Right lobe of liver (tissue), 6 donors: Measurements from ENCODE around the gene TUBGCP2. TPM values are rescaled to one million over a fixed set of nuclear protein-coding genes. Genes with fewer than 3 reads are reported as not detected.

Source experiments
- ATAC-seq, 4 donors: fragments of 200-7000 bp; cut with Tn5 transposase; one replicate each; pipeline ENCODE4 v1.9.1; 2020; ENCODE audit warnings: mild to moderate bottlenecking in 4 of 4, moderate library complexity in 4 of 4
- DNase-seq, 3 donors: peaks; one replicate each; pipeline ENCODE4 v3.0.0-alpha.2; 2020
- H3K27ac ChIP-seq, 3 donors: fragments of 200-600 bp; one replicate each; pipeline ENCODE4 v1.8.0; 2022
- H3K27me3 ChIP-seq, 2 donors: fragments of 200-600 bp; one replicate each; pipeline ENCODE4 v1.8.0; 2022
- H3K36me3 ChIP-seq, 4 donors: fragments of 200-600 bp; sonication (generic) in 1 of 4; one replicate each; pipeline versions ENCODE4 v1.5.1 to v1.8.0; 2017 to 2022; ENCODE audit warnings: control low read depth in 1 of 4
- H3K4me1 ChIP-seq, 4 donors: fragments of 200-600 bp; sonication (generic) in 1 of 4; one replicate each; pipeline versions ENCODE4 v1.5.1 to v1.8.0; 2017 to 2022; ENCODE audit warnings: control low read depth in 1 of 4
- H3K4me3 ChIP-seq, 3 donors: fragments of 200-600 bp; one replicate each; pipeline ENCODE4 v1.8.0; 2022
- H3K9me3 ChIP-seq, 4 donors: fragments of 200-600 bp; sonication (generic) in 1 of 4; one replicate each; pipeline versions ENCODE4 v1.5.1 to v1.8.0; 2017 to 2022; ENCODE audit warnings: control low read depth in 1 of 4
- POLR2A ChIP-seq: fragments of 450-650 bp; IDR thresholded peaks from one replicate; pipeline ENCODE4 v1.6.1; 2017; ENCODE audit warnings: antibody characterized with exemption, mild to moderate bottlenecking
- WGBS: methylation state at CpG from one replicate; pipeline ENCODE4 v1.1.6; 2018; ENCODE audit warnings: low coverage, low lambda C conversion rate; ENCODE audit not compliant: insufficient coverage; ENCODE audit errors: missing lambda C conversion rate; 5-methylcytosine and 5-hydroxymethylcytosine counted together
- intact Hi-C, 2 donors: fragments of 100-400 bp; cut with DNase I; formaldehyde crosslinking; loops; one replicate each; pipeline versions ENCODE4 v1.11.2 to v1.14.1; 2022
- total RNA-seq, 6 experiments: library from RNA; depleted of rRNA in 2 of 6; stranded (reverse); fragments of >200 nt in 2 of 6; fragmentation: NEBNext Ultra II Directional in 3 of 6; extraction: Animal tissue kit (Norgen Biotek cat#: 25700) in 3 of 6; gene quantifications; one replicate each; pipeline versions ENCODE4 v1.1.0 to v1.2.4, GENCODE V29; 2016 to 2023
- TF ChIP-seq, protein P1 (sequence below), 4 donors: fragments of 200-600 bp in 3 of 4; fragments of 450-650 bp in 1 of 4; IDR thresholded peaks; one replicate each; pipeline versions ENCODE4 v1.5.1 to v1.8.0; 2016 to 2022; ENCODE audit warnings: antibody characterized with exemption in 4 of 4, mild to moderate bottlenecking in 2 of 4
- donor health status: DM: no; HTN: yes; CAD: no.
- donor health status: DM: no; HTN: no; CAD: no.
- donor health status: DM: no; HTN: no; CAD: no.
- donor health status: DM: no; HTN: yes; CAD: no.
- donor health status: DM: no; HTN: yes; CAD: no.

The TUBGCP2 gene
- total RNA-seq, 6 experiments from 2014 or later = 19.6 to 30.0 (median 25.6) TPM

DNA sequence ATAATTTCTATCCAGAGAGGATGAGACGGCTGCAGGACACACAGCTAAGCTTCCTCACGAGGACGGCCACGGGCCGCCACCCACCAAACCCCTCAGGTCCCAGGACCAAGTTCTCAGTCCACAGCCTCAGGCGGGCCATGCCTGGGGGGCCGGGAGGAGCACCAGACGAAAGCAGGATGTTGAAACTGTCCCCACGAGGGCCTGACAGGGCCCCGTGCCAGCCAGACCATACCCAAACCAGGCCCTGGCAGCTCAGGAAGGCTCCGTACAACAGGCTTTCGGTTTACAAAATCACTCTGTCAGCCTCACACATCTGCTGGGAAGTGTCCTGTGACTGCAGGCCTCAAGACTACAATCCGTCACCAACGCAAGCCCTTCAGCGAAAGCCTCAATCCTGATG, 14.5 kb downstream of the TUBGCP2 start:
- WGBS = 63% methylated on average over 7 of the region's 15 CpGs
- Histone ChIP-seq H3K36me3 (peaks cover 6 to 84% (median 46%) of the 10 kb centered on the region in 4 donors), H3K27ac (no peak overlapping the region), H3K27me3 (no peaks in the 10 kb centered on the region), H3K9me3 (no peaks in the 10 kb centered on the region), H3K4me3 (no peak overlapping the region), H3K4me1 (no peaks in the 10 kb centered on the region)
- intact Hi-C loops = no loop called here
- DNase-seq (no peak), ATAC-seq (peak in 1 of 4 donors; percentile 56)
- peak; percentile 18 for TF ChIP-seq POLR2A
- TF ChIP-seq, protein P1, sequence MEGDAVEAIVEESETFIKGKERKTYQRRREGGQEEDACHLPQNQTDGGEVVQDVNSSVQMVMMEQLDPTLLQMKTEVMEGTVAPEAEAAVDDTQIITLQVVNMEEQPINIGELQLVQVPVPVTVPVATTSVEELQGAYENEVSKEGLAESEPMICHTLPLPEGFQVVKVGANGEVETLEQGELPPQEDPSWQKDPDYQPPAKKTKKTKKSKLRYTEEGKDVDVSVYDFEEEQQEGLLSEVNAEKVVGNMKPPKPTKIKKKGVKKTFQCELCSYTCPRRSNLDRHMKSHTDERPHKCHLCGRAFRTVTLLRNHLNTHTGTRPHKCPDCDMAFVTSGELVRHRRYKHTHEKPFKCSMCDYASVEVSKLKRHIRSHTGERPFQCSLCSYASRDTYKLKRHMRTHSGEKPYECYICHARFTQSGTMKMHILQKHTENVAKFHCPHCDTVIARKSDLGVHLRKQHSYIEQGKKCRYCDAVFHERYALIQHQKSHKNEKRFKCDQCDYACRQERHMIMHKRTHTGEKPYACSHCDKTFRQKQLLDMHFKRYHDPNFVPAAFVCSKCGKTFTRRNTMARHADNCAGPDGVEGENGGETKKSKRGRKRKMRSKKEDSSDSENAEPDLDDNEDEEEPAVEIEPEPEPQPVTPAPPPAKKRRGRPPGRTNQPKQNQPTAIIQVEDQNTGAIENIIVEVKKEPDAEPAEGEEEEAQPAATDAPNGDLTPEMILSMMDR (IDR thresholded peaks at IDR 0.05) = no peak

DNA sequence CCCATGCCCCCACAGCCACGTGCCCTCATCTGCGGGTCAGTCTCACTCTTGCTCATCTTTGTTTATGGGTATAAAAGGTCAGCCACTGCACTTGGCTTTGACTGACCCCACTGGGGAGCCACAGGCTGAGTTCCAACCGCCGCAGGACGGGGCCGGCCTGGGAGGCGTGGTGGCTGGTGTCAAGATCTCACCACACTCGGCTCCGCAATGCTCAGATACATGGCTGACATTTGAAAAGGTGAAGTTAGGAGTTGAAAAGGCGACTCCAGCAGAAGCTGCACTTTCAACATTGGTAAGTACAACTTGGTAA, 14.9 kb downstream of the TUBGCP2 start:
- intact Hi-C loops = no loop called here
- H3K27ac ChIP-seq = no peak overlapping the region
- no peak for TF ChIP-seq POLR2A
- TF ChIP-seq, protein P1 (IDR thresholded peaks at IDR 0.05) = no peak
- no peak for DNase-seq
- WGBS = 94% methylated on average over 2 of the region's 10 CpGs
- H3K27me3 ChIP-seq = no peaks in the 10 kb centered on the region
- H3K36me3 ChIP-seq = peaks cover 6 to 84% (median 44%) of the 10 kb centered on the region in 4 donors
- no peak for ATAC-seq
- H3K4me1 ChIP-seq = no peaks in the 10 kb centered on the region
- no peaks in the 10 kb centered on the region for H3K9me3 ChIP-seq
- H3K4me3 ChIP-seq = no peak overlapping the region

DNA sequence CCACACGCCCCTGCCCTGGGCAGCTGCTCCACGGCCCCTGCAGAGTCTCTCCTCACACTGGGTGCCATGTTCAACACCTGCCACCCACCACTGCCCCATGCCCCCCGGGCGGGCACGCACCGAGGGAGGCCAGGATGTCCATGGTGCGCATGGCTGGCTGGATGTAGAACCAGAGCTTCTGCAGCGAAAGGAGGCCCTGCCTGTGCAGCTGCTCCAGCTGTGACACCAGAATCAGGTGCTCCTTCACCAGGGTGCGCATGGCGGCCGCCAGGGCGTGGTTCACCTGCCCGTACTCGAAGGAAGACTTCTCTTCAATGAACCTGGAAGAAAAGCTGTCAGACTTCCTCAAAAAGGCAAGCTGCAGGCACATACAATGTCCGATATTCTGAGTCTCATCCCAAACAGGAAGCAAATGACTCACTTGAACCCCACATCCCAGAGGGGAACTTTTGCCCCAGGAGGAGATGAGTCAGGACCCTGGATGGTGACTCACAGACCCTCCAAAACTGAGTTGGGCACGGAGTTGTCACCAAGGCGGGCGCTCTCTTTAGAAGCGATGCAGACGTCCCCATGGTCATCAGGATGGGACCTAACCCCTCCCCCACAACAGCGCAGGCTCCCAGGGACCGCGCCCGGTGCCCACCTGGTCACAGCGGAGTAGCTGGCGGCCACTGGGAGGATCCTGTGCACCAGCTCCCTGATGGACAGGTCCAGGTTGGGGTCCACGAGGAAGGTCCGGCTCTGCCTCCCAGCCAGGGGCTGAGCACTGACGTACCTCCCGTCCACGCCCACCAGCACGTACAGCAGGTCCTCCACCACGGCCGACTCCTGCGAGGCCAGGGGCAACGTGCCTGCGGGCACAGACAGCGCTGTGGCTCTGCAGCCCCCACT, 15.5 kb downstream of the TUBGCP2 start:
- peak in 2 of 4 donors; percentile 14 to 59 for ATAC-seq
- H3K4me3 ChIP-seq = no peak overlapping the region
- peaks cover 6 to 84% (median 41%) of the 10 kb centered on the region in 4 donors for H3K36me3 ChIP-seq
- no peak for DNase-seq
- TF ChIP-seq POLR2A = no peak
- TF ChIP-seq, protein P1 (IDR thresholded peaks at IDR 0.05) = no peak
- no peak overlapping the region for H3K27ac ChIP-seq
- H3K4me1 ChIP-seq = no peaks in the 10 kb centered on the region
- intact Hi-C loops = no loop called here
- no peaks in the 10 kb centered on the region for H3K9me3 ChIP-seq
- no peaks in the 10 kb centered on the region for H3K27me3 ChIP-seq
- WGBS = 47% methylated on average over 2 of the region's 38 CpGs

DNA sequence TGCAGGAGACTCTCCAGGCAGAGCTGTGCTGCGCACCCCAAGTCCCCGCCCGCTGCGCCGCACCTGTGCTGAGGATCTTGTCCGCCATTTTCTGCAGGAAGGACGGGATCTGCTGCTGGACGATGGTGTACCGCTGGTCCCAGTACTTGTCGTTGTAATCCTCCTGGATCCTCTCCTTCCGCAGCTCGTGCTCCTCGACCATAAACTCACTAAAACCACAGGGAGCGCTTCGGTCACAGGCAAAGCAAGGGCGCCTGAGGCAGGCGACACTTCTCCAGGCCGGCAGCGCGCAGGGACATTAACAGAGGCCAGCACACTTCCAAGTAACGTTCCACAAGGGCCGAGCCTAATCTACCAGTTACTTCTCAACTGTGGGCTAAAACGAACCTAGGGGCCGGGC, 18.9 kb downstream of the TUBGCP2 start:
- no peaks in the 10 kb centered on the region for H3K27me3 ChIP-seq
- TF ChIP-seq, protein P1 (IDR thresholded peaks at IDR 0.05) = no peak
- no peak for TF ChIP-seq POLR2A
- intact Hi-C loops = no loop called here

More for the DNA sequence above, 18.9 kb downstream of the TUBGCP2 start:
- H3K27ac ChIP-seq = no peak overlapping the region
- peaks cover 6 to 81% (median 33%) of the 10 kb centered on the region in 4 donors for H3K36me3 ChIP-seq
- H3K9me3 ChIP-seq = no peaks in the 10 kb centered on the region
- ATAC-seq = no peak
- H3K4me1 ChIP-seq = no peaks in the 10 kb centered on the region
- H3K4me3 ChIP-seq = no peak overlapping the region
- WGBS = 95% methylated on average over 17 of the region's 24 CpGs
- DNase-seq = no peak
